GM12878 (cell line): Measurements from ENCODE around the gene ISOC2. TPM values are rescaled to one million over a fixed set of nuclear protein-coding genes. Genes with fewer than 3 reads are reported as not detected.

ENCODE experiments used
- BCL11A ChIP-seq: IDR thresholded peaks from 2 replicates; pipeline ENCODE4 v1.6.1; 2011; ENCODE audit warnings: low read depth, low read length
- HCFC1 ChIP-seq: fragments of 150-350 bp; IDR thresholded peaks from 2 replicates; pipeline ENCODE4 v1.6.1; 2014; ENCODE audit warnings: low read length
- IKZF1 ChIP-seq: fragments of 450-650 bp; conservative IDR thresholded peaks from 2 replicates; pipeline ENCODE4 v1.6.1; 2017; ENCODE audit warnings: antibody characterized with exemption, mild to moderate bottlenecking
- IRF4 ChIP-seq: IDR thresholded peaks from 2 replicates; pipeline ENCODE4 v1.6.1; 2011; ENCODE audit warnings: low read depth, low read length
- JUND ChIP-seq: IDR thresholded peaks from 2 replicates; pipeline ENCODE4 v1.6.1; 2012; ENCODE audit warnings: low read depth, mild to moderate bottlenecking, low read length, improper control_type of control experiment, moderate library complexity
- NR2C2 ChIP-seq: IDR thresholded peaks from 2 replicates; pipeline ENCODE4 v1.6.1; 2011; ENCODE audit warnings: borderline replicate concordance, low read depth; ENCODE audit not compliant: control insufficient read depth, insufficient read length
- NRF1 ChIP-seq: conservative IDR thresholded peaks from 2 replicates; pipeline ENCODE4 v1.6.1; 2011; ENCODE audit warnings: mild to moderate bottlenecking, low read depth, low read length, improper control_type of control experiment
- RUNX3 ChIP-seq: IDR thresholded peaks from 2 replicates; pipeline ENCODE4 v1.6.1; 2012; ENCODE audit warnings: low read length, inconsistent platforms
- SIN3A ChIP-seq: IDR thresholded peaks from 2 replicates; pipeline ENCODE4 v1.6.1; 2012; ENCODE audit warnings: low read depth, low read length, improper control_type of control experiment
- SPI1 ChIP-seq: IDR thresholded peaks from 2 replicates; pipeline ENCODE4 v1.6.1; 2011; ENCODE audit warnings: low read depth, mild to moderate bottlenecking, low read length, moderate library complexity, borderline replicate concordance; ENCODE audit not compliant: insufficient read depth
- STAT3 ChIP-seq: IDR thresholded peaks from 2 replicates; pipeline ENCODE4 v1.6.1; 2011; ENCODE audit warnings: low read depth, low read length, improper control_type of control experiment
- WRNIP1 ChIP-seq: IDR thresholded peaks from 2 replicates; pipeline ENCODE4 v1.6.1; 2011; ENCODE audit warnings: low read depth, low read length, improper control_type of control experiment, borderline replicate concordance
- ZNF217 ChIP-seq: fragments of 450-650 bp; IDR thresholded peaks from 2 replicates; pipeline ENCODE4 v1.6.1; 2017; ENCODE audit warnings: antibody characterized with exemption, mild to moderate bottlenecking
- ZSCAN29 ChIP-seq: fragments of 450-650 bp; IDR thresholded peaks from 2 replicates; pipeline ENCODE4 v1.6.1; 2017; ENCODE audit warnings: mild to moderate bottlenecking, moderate library complexity
- polyA plus RNA-seq, 11 experiments: library from polyadenylated mRNA; depleted of rRNA in 4 of 11; unstranded in 6 of 11; stranded (reverse) in 5 of 11; fragments of >200 nt; fragmentation: Nextera tagmentation in 4 of 11; fragmentation: Illumina TruSeq in 1 of 11; extraction: Ambion mirVana in 4 of 11; extraction: Trizol in 1 of 11; gene quantifications; 1 replicate in 1 of 11; 2 replicates in 10 of 11; pipeline versions ENCODE4 v1.2.1 to v1.2.3, GENCODE V29; 2011 to 2016; ENCODE audit warnings: inconsistent platforms in 2 of 11, missing spikeins in 2 of 11, low read depth in 1 of 11
- total RNA-seq, 4 experiments: library from RNA; depleted of rRNA in 3 of 4; stranded (reverse); fragments of >200 nt in 3 of 4; fragmentation: Illumina TruSeq in 1 of 4; extraction: Trizol in 1 of 4; gene quantifications; 2 replicates each; pipeline versions ENCODE4 v1.2.1 to v1.2.3, GENCODE V29; 2013 to 2021
- TF ChIP-seq, protein P1 (sequence below): IDR thresholded peaks from 2 replicates; pipeline ENCODE4 v1.6.1; 2011; ENCODE audit warnings: mild to moderate bottlenecking, low read depth, low read length, moderate library complexity; ENCODE audit not compliant: insufficient replicate concordance
- TF ChIP-seq, protein P2 (sequence below): fragments of 450-650 bp; IDR thresholded peaks from 2 replicates; pipeline ENCODE4 v1.6.1; 2017; ENCODE audit warnings: mild to moderate bottlenecking, low read depth, inconsistent platforms; ENCODE audit not compliant: poor library complexity, severe bottlenecking
- TF ChIP-seq, protein P3 (sequence below): fragments of 450-650 bp; IDR thresholded peaks from 2 replicates; pipeline ENCODE4 v1.6.1; 2017; ENCODE audit warnings: low read depth, mild to moderate bottlenecking, moderate library complexity
- TF ChIP-seq, protein P4 (sequence below): fragments of 450-650 bp; IDR thresholded peaks from 2 replicates; pipeline ENCODE4 v1.6.1; 2017; ENCODE audit warnings: mild to moderate bottlenecking, moderate library complexity
- TF ChIP-seq, protein P5 (sequence below): fragments of 450-650 bp; conservative IDR thresholded peaks from 2 replicates; pipeline ENCODE4 v1.6.1; 2017; ENCODE audit warnings: mild to moderate bottlenecking, moderate library complexity

ISOC2 gene
- total and polyA plus RNA-seq, 10 of the 15 experiments (the other 5 are each of a cell fraction or from before 2014, with no cell fraction given), result 0.72 to 238 (median 56.9) TPM

DNA sequence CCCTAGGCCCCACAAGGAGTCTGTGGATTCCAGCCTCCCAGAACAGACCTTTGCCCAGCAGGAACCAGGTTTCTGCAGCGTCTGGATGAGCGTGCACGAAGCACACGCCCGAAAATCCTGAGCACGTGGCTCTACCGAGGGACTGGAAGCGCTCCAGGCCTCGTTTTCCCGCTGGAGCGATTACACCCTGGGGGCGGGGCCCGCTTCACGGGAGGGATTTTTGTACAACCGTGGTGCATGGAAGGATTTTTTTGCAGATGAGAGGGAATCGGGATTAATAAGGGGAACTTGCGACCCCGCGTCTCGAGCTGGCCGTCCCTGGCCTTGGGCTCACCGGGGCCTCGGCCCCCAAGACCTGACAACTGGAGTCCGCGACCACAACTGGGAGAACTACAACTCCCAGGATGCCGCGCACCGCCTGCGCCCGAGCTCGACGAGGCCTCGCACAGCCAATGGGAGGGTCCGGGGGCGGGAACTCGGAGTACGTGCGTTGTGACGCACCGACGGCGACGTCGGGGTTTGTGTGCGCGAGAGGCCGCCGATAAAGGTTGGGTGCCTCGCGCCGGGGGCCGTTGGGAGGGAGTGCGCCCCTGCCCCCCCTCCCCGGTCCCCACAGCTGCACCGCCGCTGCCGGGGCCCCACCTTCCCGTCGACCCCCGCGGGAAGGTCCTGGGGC, 14.8 kb upstream of the ISOC2 start, which contains the start of gene ZNF628 (continued):
- TF ChIP-seq, protein P1, sequence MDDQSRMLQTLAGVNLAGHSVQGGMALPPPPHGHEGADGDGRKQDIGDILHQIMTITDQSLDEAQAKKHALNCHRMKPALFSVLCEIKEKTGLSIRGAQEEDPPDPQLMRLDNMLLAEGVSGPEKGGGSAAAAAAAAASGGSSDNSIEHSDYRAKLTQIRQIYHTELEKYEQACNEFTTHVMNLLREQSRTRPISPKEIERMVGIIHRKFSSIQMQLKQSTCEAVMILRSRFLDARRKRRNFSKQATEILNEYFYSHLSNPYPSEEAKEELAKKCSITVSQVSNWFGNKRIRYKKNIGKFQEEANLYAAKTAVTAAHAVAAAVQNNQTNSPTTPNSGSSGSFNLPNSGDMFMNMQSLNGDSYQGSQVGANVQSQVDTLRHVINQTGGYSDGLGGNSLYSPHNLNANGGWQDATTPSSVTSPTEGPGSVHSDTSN, result peak; percentile 23
- no peak for TF ChIP-seq ZNF217
- no peak for TF ChIP-seq STAT3
- TF ChIP-seq NR2C2, result no peak
- TF ChIP-seq, protein P2, sequence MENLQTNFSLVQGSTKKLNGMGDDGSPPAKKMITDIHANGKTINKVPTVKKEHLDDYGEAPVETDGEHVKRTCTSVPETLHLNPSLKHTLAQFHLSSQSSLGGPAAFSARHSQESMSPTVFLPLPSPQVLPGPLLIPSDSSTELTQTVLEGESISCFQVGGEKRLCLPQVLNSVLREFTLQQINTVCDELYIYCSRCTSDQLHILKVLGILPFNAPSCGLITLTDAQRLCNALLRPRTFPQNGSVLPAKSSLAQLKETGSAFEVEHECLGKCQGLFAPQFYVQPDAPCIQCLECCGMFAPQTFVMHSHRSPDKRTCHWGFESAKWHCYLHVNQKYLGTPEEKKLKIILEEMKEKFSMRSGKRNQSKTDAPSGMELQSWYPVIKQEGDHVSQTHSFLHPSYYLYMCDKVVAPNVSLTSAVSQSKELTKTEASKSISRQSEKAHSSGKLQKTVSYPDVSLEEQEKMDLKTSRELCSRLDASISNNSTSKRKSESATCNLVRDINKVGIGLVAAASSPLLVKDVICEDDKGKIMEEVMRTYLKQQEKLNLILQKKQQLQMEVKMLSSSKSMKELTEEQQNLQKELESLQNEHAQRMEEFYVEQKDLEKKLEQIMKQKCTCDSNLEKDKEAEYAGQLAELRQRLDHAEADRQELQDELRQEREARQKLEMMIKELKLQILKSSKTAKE, result no peak
- TF ChIP-seq SPI1, result no peak
- no peak for TF ChIP-seq WRNIP1
- 0 out of 2 replicates have a peak, but pooled peaks have one; percentile 22 for TF ChIP-seq NRF1
- peak; percentile 58; the same call in 1 of the 2 replicates for TF ChIP-seq IRF4
- TF ChIP-seq, protein P3, sequence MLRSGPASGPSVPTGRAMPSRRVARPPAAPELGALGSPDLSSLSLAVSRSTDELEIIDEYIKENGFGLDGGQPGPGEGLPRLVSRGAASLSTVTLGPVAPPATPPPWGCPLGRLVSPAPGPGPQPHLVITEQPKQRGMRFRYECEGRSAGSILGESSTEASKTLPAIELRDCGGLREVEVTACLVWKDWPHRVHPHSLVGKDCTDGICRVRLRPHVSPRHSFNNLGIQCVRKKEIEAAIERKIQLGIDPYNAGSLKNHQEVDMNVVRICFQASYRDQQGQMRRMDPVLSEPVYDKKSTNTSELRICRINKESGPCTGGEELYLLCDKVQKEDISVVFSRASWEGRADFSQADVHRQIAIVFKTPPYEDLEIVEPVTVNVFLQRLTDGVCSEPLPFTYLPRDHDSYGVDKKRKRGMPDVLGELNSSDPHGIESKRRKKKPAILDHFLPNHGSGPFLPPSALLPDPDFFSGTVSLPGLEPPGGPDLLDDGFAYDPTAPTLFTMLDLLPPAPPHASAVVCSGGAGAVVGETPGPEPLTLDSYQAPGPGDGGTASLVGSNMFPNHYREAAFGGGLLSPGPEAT, result peak; percentile 36; the same call in 1 of the 2 replicates
- peak; percentile 95 for TF ChIP-seq HCFC1
- TF ChIP-seq JUND, result no peak
- TF ChIP-seq, protein P4, sequence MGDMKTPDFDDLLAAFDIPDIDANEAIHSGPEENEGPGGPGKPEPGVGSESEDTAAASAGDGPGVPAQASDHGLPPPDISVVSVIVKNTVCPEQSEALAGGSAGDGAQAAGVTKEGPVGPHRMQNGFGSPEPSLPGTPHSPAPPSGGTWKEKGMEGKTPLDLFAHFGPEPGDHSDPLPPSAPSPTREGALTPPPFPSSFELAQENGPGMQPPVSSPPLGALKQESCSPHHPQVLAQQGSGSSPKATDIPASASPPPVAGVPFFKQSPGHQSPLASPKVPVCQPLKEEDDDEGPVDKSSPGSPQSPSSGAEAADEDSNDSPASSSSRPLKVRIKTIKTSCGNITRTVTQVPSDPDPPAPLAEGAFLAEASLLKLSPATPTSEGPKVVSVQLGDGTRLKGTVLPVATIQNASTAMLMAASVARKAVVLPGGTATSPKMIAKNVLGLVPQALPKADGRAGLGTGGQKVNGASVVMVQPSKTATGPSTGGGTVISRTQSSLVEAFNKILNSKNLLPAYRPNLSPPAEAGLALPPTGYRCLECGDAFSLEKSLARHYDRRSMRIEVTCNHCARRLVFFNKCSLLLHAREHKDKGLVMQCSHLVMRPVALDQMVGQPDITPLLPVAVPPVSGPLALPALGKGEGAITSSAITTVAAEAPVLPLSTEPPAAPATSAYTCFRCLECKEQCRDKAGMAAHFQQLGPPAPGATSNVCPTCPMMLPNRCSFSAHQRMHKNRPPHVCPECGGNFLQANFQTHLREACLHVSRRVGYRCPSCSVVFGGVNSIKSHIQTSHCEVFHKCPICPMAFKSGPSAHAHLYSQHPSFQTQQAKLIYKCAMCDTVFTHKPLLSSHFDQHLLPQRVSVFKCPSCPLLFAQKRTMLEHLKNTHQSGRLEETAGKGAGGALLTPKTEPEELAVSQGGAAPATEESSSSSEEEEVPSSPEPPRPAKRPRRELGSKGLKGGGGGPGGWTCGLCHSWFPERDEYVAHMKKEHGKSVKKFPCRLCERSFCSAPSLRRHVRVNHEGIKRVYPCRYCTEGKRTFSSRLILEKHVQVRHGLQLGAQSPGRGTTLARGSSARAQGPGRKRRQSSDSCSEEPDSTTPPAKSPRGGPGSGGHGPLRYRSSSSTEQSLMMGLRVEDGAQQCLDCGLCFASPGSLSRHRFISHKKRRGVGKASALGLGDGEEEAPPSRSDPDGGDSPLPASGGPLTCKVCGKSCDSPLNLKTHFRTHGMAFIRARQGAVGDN, result 0 out of 2 replicates have a peak, but pooled peaks have one; percentile 52
- peak; percentile 89 for TF ChIP-seq RUNX3
- no peak for TF ChIP-seq ZSCAN29
- peak; percentile 95 for TF ChIP-seq IKZF1
- TF ChIP-seq SIN3A, result 0 out of 2 replicates have a peak, but pooled peaks have one; percentile 39
- TF ChIP-seq, protein P5, sequence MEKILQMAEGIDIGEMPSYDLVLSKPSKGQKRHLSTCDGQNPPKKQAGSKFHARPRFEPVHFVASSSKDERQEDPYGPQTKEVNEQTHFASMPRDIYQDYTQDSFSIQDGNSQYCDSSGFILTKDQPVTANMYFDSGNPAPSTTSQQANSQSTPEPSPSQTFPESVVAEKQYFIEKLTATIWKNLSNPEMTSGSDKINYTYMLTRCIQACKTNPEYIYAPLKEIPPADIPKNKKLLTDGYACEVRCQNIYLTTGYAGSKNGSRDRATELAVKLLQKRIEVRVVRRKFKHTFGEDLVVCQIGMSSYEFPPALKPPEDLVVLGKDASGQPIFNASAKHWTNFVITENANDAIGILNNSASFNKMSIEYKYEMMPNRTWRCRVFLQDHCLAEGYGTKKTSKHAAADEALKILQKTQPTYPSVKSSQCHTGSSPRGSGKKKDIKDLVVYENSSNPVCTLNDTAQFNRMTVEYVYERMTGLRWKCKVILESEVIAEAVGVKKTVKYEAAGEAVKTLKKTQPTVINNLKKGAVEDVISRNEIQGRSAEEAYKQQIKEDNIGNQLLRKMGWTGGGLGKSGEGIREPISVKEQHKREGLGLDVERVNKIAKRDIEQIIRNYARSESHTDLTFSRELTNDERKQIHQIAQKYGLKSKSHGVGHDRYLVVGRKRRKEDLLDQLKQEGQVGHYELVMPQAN, result peak; percentile 63
- no peak for TF ChIP-seq BCL11A
